HT-29 (cell line): ENCODE results near the gene CDC25B. TPM values are rescaled to one million over a fixed set of nuclear protein-coding genes. Genes with fewer than 3 reads are reported as not detected.

ENCODE experiments used
- DNase-seq: peaks from one replicate; pipeline ENCODE4 v3.0.0-alpha.2; 2015; ENCODE audit warnings: low spot score
- total RNA-seq: library from RNA; depleted of rRNA; stranded (reverse); fragments of >200 nt; shearing (Covaris generic); gene quantifications from 2 replicates; pipeline ENCODE4 v1.2.3, GENCODE V29; 2014; rRNA removed

CDC25B gene
- total RNA-seq: 71.1 and 71.6 TPM in 2 replicates

GRCh38 chr20:3795511-3796468 is at the start of gene CDC25B:
TSS of gene CDC25B (plus strand) at chr20:3796310. CDS start at chr20:3796532, 222 bp downstream.
- DNase-seq: peak; percentile 93

GRCh38 chr20:3747471-3747870 is 48.6 kb upstream of the CDC25B start:
- DNase-seq: no peak

DNA sequence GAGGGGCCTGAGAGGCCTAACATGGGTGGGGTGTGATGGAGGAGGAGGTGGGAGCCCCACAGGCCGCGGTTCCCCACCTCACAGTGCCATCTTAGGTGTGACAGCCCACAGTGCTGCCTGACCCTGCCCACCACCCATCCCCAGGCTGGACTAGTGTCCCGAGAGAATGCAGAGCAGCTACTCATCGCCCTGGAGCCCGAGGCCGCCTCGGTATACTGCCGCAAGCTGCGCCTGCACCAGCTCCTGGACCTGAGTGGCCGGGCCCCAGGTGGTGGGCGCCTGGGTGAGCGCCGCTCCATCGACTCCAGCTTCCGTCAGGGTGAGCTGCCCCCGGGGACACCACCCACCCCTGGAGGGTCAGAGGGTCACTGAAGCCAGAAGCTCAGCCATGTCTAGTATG is 48.0 kb upstream of the CDC25B start:
- no peak for DNase-seq

DNA sequence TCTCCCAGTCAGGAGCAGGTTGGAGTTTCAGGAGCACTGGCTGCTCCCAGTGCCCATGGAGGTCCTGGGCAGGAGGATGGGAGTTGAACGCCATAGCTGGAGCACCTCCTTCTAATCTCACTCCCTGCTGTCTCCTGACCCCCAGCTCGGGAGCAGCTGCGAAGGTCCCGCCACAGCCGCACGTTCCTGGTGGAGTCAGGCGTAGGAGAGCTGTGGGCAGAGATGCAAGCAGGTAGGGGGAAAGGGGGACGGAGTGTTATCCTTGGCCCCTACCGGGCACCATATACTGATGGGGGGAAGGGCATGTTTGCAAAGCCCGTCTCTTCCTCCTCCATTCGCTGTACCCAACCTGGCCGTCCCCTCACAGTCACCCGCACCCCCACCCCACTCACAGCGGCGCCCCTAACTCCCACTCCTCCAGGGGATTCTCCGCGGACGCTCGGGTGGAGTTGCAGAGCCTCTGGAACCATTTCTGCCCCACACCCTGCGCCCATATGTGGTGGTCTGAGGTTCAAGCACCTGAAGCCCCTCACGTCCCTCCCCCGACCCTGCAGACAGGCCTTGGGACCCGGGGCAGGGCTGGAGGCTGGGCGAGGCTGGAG is 46.9 kb upstream of the CDC25B start:
- DNase-seq: no peak

GRCh38 chr20:3749689-3750531 is 46.2 kb upstream of the CDC25B start:
- DNase-seq: no peak

GRCh38 chr20:3751305-3751674 is 44.8 kb upstream of the CDC25B start:
- DNase-seq: no peak

- peak; percentile 33 for DNase-seq
Observed at GRCh38 chr20:3751675-3752385, 44.3 kb upstream of the CDC25B start.

- no peak for DNase-seq
Observed at GRCh38 chr20:3752386-3752759, 43.7 kb upstream of the CDC25B start.

- DNase-seq: peak; percentile 74
Observed at GRCh38 chr20:3753098-3753497, 43.0 kb upstream of the CDC25B start.

DNA sequence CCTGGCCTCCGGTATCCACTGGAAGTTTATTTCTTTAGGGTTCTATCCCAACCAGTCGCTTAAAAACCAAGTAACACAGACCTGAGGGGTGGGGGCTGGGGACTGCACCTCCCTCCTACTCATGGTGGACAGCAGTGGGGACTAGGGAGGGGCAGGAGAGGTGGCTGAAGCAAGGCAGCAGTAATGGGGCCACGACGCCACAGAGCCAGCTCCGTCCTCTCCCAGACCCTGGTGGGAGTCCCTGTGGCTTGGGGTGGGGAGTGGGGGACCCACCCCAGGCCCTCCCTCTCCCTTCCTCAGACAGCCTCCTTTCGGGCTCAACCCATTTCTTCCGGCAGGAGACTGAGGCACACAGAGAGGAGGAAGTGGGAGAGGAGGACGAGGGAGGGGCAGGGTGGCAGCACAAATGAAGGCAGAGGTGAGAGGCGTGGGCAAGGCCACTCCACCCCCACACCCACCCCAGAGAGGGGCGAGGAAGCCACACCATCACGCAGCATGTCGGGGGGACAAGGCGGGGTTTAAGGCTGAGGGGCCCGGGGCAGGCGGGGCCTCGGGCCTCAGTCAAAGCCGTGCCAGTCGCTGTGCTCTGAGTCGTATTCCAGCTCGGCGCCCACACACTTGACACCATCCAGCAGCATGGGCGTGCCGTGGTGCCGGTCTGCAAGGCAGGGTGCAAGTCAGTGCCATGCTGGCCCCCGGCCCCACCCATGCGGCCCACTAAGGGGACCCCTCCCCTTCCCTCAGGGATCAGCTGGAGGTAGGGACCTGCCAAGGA is 42.4 kb upstream of the CDC25B start:
- no peak for DNase-seq

GRCh38 chr20:3754276-3754630 is 41.9 kb upstream of the CDC25B start:
- DNase-seq: no peak

- DNase-seq: no peak
Observed at GRCh38 chr20:3755269-3755668, 40.8 kb upstream of the CDC25B start.

DNA sequence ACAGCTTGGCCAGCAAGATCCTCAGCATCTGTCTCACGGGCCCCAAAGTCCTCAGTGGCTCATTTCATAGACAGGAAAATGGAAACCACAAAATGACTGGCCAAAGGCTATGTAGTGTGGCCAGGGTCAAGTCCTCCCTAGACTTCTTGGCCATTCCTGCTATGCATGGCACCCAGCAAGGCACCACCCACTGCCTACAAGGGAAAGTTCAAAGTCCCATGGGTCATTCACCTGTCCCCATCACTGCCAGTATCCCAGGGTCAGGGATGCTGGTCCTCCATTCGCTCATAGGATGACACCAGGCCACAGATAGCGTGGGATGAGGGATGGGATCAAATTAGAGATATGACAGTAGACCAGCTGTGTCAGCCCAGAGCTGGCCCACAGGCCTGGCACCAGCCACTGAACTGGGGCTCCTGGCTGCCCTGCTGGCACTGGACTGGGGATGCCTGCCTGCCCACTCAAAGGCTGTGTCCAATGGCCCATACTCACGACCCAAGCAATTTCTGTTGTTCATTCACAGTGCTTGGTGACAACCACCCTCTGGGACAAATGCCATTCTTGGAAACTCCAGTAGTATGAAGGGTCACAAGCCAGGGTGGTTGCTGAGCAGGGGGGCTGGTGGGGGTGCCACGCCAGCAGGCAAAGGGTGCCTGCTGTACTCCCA is 40.2 kb upstream of the CDC25B start:
- no peak for DNase-seq

- DNase-seq: no peak
Observed at GRCh38 chr20:3757268-3757667, 38.8 kb upstream of the CDC25B start.

GRCh38 chr20:3758566-3758965 is 37.5 kb upstream of the CDC25B start:
- DNase-seq: no peak

GRCh38 chr20:3759316-3759823 is 36.7 kb upstream of the CDC25B start:
- no peak for DNase-seq

DNA sequence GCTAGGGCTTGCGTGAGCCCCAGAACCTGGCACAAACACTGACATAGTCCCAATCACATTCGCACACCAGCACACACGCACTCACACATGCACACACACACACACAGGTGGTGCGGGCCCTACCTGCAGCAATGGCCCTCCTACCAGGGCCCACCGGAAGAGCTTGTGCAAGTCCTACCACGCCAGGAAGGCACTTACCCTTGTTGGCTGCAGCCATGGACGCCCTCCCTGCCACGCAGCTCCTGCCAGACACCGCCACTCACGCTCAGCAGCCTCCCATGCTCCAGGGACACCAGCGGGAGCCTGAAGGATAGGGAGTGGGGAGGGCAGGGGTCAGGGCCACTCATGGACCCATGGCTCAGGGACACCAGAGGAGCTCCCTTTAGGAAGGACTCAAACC is 36.2 kb upstream of the CDC25B start:
- DNase-seq: no peak

- DNase-seq: no peak
Observed at GRCh38 chr20:3760655-3761348, 35.3 kb upstream of the CDC25B start.
